ENCODE data around the gene CDON. TPM values are rescaled to one million over a fixed set of nuclear protein-coding genes. Genes with fewer than 3 reads are reported as not detected.

The CDON gene
- total RNA-seq, 6 donors from 2014 or later, result 4.0 to 24.2 (median 13.5) TPM

DNA sequence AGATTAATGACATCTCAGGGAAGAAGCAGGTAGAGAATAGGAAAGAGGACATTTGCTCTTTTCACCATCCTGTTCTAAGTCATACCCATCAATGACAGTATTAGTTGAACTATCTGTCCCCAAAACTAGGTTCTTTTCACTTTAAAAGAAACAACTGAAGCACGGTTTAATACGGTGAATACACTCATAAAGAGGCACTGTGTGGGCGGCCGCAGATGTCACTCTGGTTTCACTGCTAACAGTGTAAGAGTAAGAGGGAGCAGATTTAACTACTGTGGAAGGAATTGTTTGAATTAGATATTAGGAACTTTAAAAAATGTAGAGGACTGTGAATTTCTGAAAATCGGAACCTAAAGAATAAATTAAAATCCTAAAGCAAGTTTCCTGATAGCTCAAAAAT lies 67.4 kb downstream of the CDON start:
- TF ChIP-seq, protein P1, sequence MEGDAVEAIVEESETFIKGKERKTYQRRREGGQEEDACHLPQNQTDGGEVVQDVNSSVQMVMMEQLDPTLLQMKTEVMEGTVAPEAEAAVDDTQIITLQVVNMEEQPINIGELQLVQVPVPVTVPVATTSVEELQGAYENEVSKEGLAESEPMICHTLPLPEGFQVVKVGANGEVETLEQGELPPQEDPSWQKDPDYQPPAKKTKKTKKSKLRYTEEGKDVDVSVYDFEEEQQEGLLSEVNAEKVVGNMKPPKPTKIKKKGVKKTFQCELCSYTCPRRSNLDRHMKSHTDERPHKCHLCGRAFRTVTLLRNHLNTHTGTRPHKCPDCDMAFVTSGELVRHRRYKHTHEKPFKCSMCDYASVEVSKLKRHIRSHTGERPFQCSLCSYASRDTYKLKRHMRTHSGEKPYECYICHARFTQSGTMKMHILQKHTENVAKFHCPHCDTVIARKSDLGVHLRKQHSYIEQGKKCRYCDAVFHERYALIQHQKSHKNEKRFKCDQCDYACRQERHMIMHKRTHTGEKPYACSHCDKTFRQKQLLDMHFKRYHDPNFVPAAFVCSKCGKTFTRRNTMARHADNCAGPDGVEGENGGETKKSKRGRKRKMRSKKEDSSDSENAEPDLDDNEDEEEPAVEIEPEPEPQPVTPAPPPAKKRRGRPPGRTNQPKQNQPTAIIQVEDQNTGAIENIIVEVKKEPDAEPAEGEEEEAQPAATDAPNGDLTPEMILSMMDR (IDR thresholded peaks at IDR 0.05), result no peak
- TF ChIP-seq EP300 (IDR thresholded peaks at IDR 0.05), result no peak
- no peak for TF ChIP-seq POLR2A (IDR thresholded peaks at IDR 0.05)
- no peak for TF ChIP-seq POLR2AphosphoS5 (IDR thresholded peaks at IDR 0.05)
- H3K4me1 ChIP-seq, result no peaks in the 10 kb centered on the region
- H3K27me3 ChIP-seq, result no peaks in the 10 kb centered on the region
- ATAC-seq (ENCODE audit: low FRiP score in 2 of 2), result no peak
- H3K27ac ChIP-seq, result no peak overlapping the region
- H3K4me3 ChIP-seq, result no peak overlapping the region
- WGBS, 2 donors, result 88 to 89% methylated on average over 5 of the region's 5 CpGs
- no peaks in the 10 kb centered on the region for H3K9me3 ChIP-seq
- no peaks in the 10 kb centered on the region for H3K36me3 ChIP-seq
- DNase-seq, result no peak

DNA sequence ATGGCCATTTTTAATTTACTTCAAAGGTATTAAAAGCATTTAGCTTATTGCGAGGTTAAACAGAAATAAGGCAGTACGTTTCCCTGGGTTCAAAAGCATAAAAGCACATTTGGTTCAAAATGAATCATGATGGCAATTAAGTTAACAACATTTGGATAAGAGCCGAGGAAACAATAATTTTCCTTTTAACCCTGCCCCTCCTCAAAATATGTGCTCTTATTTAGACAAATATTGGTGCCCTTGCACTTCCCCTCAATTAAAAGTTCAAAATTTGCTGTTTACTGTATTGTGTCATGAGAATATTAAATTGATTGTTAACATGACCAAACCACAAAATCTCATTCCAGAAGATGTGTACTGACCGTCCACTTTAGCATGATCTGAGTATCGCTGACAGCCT lies 68.2 kb downstream of the CDON start:
- ATAC-seq (ENCODE audit: low FRiP score in 2 of 2), result no peak
- H3K4me3 ChIP-seq, result no peak overlapping the region
- no peaks in the 10 kb centered on the region for H3K4me1 ChIP-seq
- no peaks in the 10 kb centered on the region for H3K27me3 ChIP-seq
- TF ChIP-seq EP300 (IDR thresholded peaks at IDR 0.05) (no peak), POLR2A (IDR thresholded peaks at IDR 0.05) (no peak), POLR2AphosphoS5 (IDR thresholded peaks at IDR 0.05) (no peak)
- TF ChIP-seq, protein P1 (IDR thresholded peaks at IDR 0.05), result no peak
- WGBS, 2 donors, result 91% methylated on average over 5 of the region's 5 CpGs
- no peak for DNase-seq
- no peaks in the 10 kb centered on the region for H3K36me3 ChIP-seq
- H3K9me3 ChIP-seq, result no peaks in the 10 kb centered on the region
- H3K27ac ChIP-seq, result no peak overlapping the region

DNA sequence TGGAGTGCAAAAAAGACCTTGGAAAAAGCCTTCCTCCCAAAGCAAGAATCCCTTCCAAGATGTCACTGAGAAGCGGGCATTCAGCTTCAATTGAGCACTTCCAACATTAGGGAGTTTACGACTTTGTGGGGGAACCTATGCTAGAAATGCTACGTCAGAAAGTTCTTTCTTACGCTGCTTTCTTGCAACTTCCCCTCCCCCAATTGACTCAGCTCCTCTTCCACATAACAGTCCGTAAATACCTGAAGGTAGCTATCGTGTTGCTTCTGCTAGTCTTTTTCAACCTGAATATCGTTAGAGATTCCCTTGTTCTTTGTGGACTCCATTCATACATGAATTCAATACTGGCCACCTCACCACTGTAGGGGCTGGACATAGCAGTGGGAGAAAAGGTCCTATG lies 69.8 kb downstream of the CDON start:
- DNase-seq (no peak), ATAC-seq (ENCODE audit: low FRiP score in 2 of 2) (no peak)
- Histone ChIP-seq H3K36me3 (no peaks in the 10 kb centered on the region), H3K27ac (no peak overlapping the region), H3K4me3 (no peak overlapping the region), H3K4me1 (no peaks in the 10 kb centered on the region), H3K27me3 (no peaks in the 10 kb centered on the region), H3K9me3 (no peaks in the 10 kb centered on the region)
- TF ChIP-seq POLR2AphosphoS5 (IDR thresholded peaks at IDR 0.05) (no peak), POLR2A (IDR thresholded peaks at IDR 0.05) (no peak), EP300 (IDR thresholded peaks at IDR 0.05) (no peak)
- TF ChIP-seq, protein P1 (IDR thresholded peaks at IDR 0.05), result no peak
- 93 to 96% methylated on average over 7 of the region's 7 CpGs for WGBS, 2 donors

DNA sequence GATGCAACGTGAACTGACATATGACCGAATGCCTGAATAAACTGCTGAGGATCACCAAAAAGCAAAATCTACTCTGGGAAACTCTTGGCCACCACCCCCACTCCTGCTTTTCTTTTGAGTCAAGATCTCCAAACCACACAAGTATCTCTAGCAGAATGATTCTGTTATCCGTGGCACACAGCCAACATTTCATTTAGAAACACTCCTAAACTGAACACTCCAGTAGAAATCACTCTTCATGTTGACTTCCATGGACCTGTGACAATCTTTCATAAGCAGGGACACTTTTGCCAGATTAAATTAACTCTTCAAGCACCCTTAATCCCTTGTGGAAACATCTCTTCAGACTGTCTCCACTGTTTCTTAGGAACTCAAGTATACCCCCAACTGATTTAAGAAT lies 72.4 kb downstream of the CDON start:
- peak in 1 of 2 donors; percentile 36 for DNase-seq
- ATAC-seq (ENCODE audit: low FRiP score in 2 of 2), result peak; percentile 30 to 74

More for the DNA sequence above, 72.4 kb downstream of the CDON start:
- Histone ChIP-seq H3K4me1 (no peaks in the 10 kb centered on the region), H3K4me3 (no peak overlapping the region), H3K9me3 (no peaks in the 10 kb centered on the region), H3K27ac (no peak overlapping the region), H3K27me3 (no peaks in the 10 kb centered on the region), H3K36me3 (no peaks in the 10 kb centered on the region)
- 41 to 45% methylated on average over 3 of the region's 3 CpGs for WGBS, 2 donors
- TF ChIP-seq POLR2A (IDR thresholded peaks at IDR 0.05) (no peak), POLR2AphosphoS5 (IDR thresholded peaks at IDR 0.05) (no peak), EP300 (IDR thresholded peaks at IDR 0.05) (no peak)
- TF ChIP-seq, protein P1 (IDR thresholded peaks at IDR 0.05), result no peak
